Stimulated activated CD4-positive, alpha-beta T cell treated with anti-CD3 and anti-CD28 coated beads, TNF-alpha, amount 100 ng/mL, for 4 hours (primary cell): ENCODE data around the gene NRDE2.

ENCODE experiments used
- DNase-seq, 3 experiments: peaks; one replicate each; pipeline ENCODE4 v3.0.0-alpha.2; 2020; ENCODE audit warnings: low read depth in 3 of 3

The NRDE2 gene

GRCh38 chr14:90299408-90299807, 32.3 kb downstream of the NRDE2 start:
- no peak for DNase-seq

GRCh38 chr14:90297876-90298629, 33.7 kb downstream of the NRDE2 start:
- no peak for DNase-seq

- DNase-seq, result no peak
Observed at GRCh38 chr14:90296641-90297040, 35.1 kb downstream of the NRDE2 start.

- no peak for DNase-seq
Observed at GRCh38 chr14:90295870-90296516, 35.7 kb downstream of the NRDE2 start.

GRCh38 chr14:90294872-90295271, 36.9 kb downstream of the NRDE2 start:
- DNase-seq, result no peak

- no peak for DNase-seq
Observed at GRCh38 chr14:90293766-90294730, 37.7 kb downstream of the NRDE2 start.

- DNase-seq, result no peak
Observed at GRCh38 chr14:90291699-90292098, 40.0 kb downstream of the NRDE2 start.

GRCh38 chr14:90290337-90291011, 41.3 kb downstream of the NRDE2 start:
- DNase-seq, result no peak

- no peak for DNase-seq
Observed at GRCh38 chr14:90288651-90289355, 42.9 kb downstream of the NRDE2 start.

GRCh38 chr14:90287791-90288190, 44.0 kb downstream of the NRDE2 start:
- no peak for DNase-seq

- no peak for DNase-seq
Observed at GRCh38 chr14:90281756-90282155, 50.0 kb downstream of the NRDE2 start.

GRCh38 chr14:90281261-90281660, 50.5 kb downstream of the NRDE2 start:
- DNase-seq, result no peak

- no peak for DNase-seq
Observed at GRCh38 chr14:90280096-90280495, 51.6 kb downstream of the NRDE2 start.

GRCh38 chr14:90278199-90279175, 53.3 kb downstream of the NRDE2 start:
- no peak for DNase-seq

GRCh38 chr14:90277581-90278198, 54.1 kb downstream of the NRDE2 start:
- DNase-seq, result no peak

- no peak for DNase-seq
Observed at GRCh38 chr14:90276646-90277367, 54.9 kb downstream of the NRDE2 start.

GRCh38 chr14:90275820-90276219, 55.9 kb downstream of the NRDE2 start:
- DNase-seq, result no peak

- no peak for DNase-seq
Observed at GRCh38 chr14:90275458-90275814, 56.3 kb downstream of the NRDE2 start.
